ENCODE data around the gene BTNL2.

DNA sequence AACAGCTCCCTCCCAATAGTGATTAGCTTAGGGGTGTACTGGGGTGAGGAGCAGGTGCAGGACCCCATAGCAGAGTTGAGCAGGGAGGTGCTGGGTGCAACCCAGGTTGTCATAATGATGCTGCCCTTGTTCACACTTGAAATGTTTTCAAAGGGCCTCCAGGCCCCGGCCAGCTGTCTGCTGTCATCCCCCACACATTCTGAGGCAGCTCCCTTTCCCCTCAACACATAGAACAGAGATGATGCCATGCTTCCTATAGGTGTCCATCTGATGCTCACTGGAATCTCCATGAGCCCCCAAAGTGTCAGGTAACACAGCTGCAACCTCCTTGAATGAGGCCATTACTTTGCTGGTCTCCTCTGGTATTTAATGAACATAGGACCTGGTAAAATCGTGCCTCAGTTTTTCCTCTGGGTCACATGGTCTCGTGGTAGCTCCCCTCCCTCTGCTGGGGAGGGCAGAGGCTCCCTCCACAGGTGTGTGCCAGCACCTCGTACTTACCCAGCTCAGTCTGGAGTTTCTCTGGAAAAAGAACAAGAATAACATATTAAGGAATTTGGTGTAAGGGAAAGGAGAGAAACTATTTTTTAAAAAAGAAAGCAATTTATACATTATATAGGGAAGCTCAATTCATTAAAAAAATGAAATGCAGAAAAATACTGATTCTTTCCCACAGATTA, 5.6 kb downstream of the BTNL2 start:
- TF ChIP-seq CTCF (IDR thresholded peaks at IDR 0.05): no peak
- no peak for TF ChIP-seq POLR2A (IDR thresholded peaks at IDR 0.05)
